Measurements from ENCODE around the gene CNTLN. TPM values are rescaled to one million over a fixed set of nuclear protein-coding genes. Genes with fewer than 3 reads are reported as not detected.
A peak's percentile ranks its signal among the peaks of the same experiment; 100 is the strongest.

Gene CNTLN
- 10.5 and 10.8 TPM in 2 replicates for total RNA-seq (2021; fragmentation: NEBNext Ultra II Directional; extraction: Animal tissue kit (Norgen Biotek cat#: 25700))
- 2.9 and 4.8 TPM in 2 replicates for polyA plus RNA-seq (2011; rRNA removed)
- polyA plus RNA-seq (2011; cell fraction: cytosol; rRNA removed): 5.7 TPM
- 4.1 TPM for polyA plus RNA-seq (2011; cell fraction: nucleus; rRNA removed)
- 5.1 to 9.3 TPM (median 6.0 TPM) in 4 replicates for polyA plus RNA-seq (2012, experiment 1 of 2)
- polyA plus RNA-seq (2012, experiment 2 of 2): 0.50 TPM
- 8.6 TPM for polyA plus RNA-seq (2013, experiment 1 of 2)
- polyA plus RNA-seq (2013, experiment 2 of 2): 8.1 TPM
- 5.8 and 6.4 TPM in 2 replicates for polyA minus RNA-seq (2011; rRNA and poly(A)+ RNA removed)
- 6.1 TPM for polyA minus RNA-seq (2011; cell fraction: cytosol; rRNA and poly(A)+ RNA removed)
- polyA minus RNA-seq (2011; cell fraction: nucleus; rRNA and poly(A)+ RNA removed): 35.3 TPM
- long read RNA-seq, experiment 1, partial matches to known transcripts: 4 of 10 reads
- long read RNA-seq, experiment 1, other reads (novel, unspliced or antisense): 5 of 10 reads
- long read RNA-seq, experiment 2, full-length matches to known transcripts: 5 of 12 reads
- long read RNA-seq, experiment 2, partial matches to known transcripts: 5 of 12 reads
- long read RNA-seq, experiment 2, other reads (novel, unspliced or antisense): 2 of 12 reads

GRCh38 chr9:17134396-17135294 lies at the start of gene CNTLN:
Gene CNTLN (plus strand): TSS chr9:17135040. CDS start chr9:17135066, 26 bp downstream.
- H4K8ac ChIP-seq (ENCODE audit: extremely low read depth, insufficient read depth, low read length): peak within 1 kb of the TSS; percentile 98
- peak within 1 kb of the TSS; percentile 97 for H4K91ac ChIP-seq (replicated peaks; ENCODE audit: insufficient read length, low read length)
- peak within 1 kb of the TSS; percentile 0; the same call in 1 of the 2 replicates for H2BK15ac ChIP-seq (ENCODE audit: low read length)
- H3K23me2 ChIP-seq (ENCODE audit: low read depth, low read length): 0 out of 2 replicates have a peak, but pooled peaks cover 2% of the 10 kb centered on the region
- no peak within 1 kb of the TSS for H3K23ac ChIP-seq (ENCODE audit: insufficient read length)
- peak within 1 kb of the TSS; percentile 87 for H2AFZ ChIP-seq (ENCODE audit: low read length)
- H3K4me3 ChIP-seq (ENCODE audit: extremely low read depth in 1 of 4, insufficient read depth in 2 of 4, low read depth in 3 of 4, low read length in 4 of 4): peak within 1 kb of the TSS; percentile 62 to 89 (median 74)
- H3K4me1 ChIP-seq (replicated peaks in 1 of 4; ENCODE audit: control insufficient read depth in 3 of 4, insufficient read depth in 4 of 4, low read length in 3 of 4): peaks cover 0 to 4% (median 3%) of the 10 kb centered on the region in 4 experiments; a peak in 5 of 7 replicates
- peak within 1 kb of the TSS; percentile 87 for H3K27ac ChIP-seq (ENCODE audit: low read depth, low read length)
- H2BK5ac ChIP-seq (ENCODE audit: low read depth, low read length): peak within 1 kb of the TSS; percentile 86
- peak; percentile 86 for FAIRE-seq
- peak within 1 kb of the TSS; percentile 70 to 89 for H3K4me2 ChIP-seq (ENCODE audit: insufficient read depth in 1 of 2, low read depth in 2 of 2, low read length in 2 of 2)
- H3K9me3 ChIP-seq (ENCODE audit: insufficient read depth in 2 of 2, low read depth in 1 of 2, low read length in 1 of 2): no peaks in the 10 kb centered on the region; a peak in 1 of 4 replicates
- ChIA-PET POLR2A (ENCODE audit: partially characterized antibody) (interaction anchor here (0.7 to 1.2 kb wide), 4 partner anchors 10 to 386 kb away, joined by 3 to 4 read pairs (median 3); no protein-coding TSS in a partner anchor), CTCF (ENCODE audit: partially characterized antibody) (interaction anchor here (0.9 to 2.5 kb wide), 2 partner anchors 9 to 18 kb away, joined by 3 to 11 read pairs; no protein-coding TSS in a partner anchor)
- H3K56ac ChIP-seq (replicated peaks; ENCODE audit: insufficient read length, low read depth, low read length): peak within 1 kb of the TSS; percentile 78
- peaks cover 0 to 14% (median 9%) of the 10 kb centered on the region in 4 experiments; a peak in 5 of 7 replicates for H3K27me3 ChIP-seq (replicated peaks in 1 of 4; ENCODE audit: control insufficient read depth in 3 of 4, extremely low read depth in 1 of 4, insufficient read depth in 3 of 4, low read length in 3 of 4)
- peak within 1 kb of the TSS; percentile 92 for H3K18ac ChIP-seq (ENCODE audit: extremely low read depth, low read length)
- peak; percentile 84 to 99 for DNase-seq (ENCODE audit: low read depth in 1 of 2, low spot score in 2 of 2)
- H3K4ac ChIP-seq (replicated peaks; ENCODE audit: insufficient read length, low read depth, low read length): no peak within 1 kb of the TSS
- 0 out of 2 replicates have a peak, but pooled peaks cover 1% of the 10 kb centered on the region for H3K79me1 ChIP-seq (ENCODE audit: low read depth, low read length)
- no peaks in the 10 kb centered on the region for H4K20me1 ChIP-seq (replicated peaks in 1 of 2; ENCODE audit: control insufficient read depth in 1 of 2, insufficient read depth in 2 of 2, low read length in 2 of 2)
- H3K79me2 ChIP-seq (ENCODE audit: control insufficient read depth in 1 of 2, insufficient read depth in 2 of 2, low read length in 2 of 2): peaks cover 0 to 30% of the 10 kb centered on the region in 2 experiments; a peak in 2 of 4 replicates
- H3K14ac ChIP-seq (ENCODE audit: insufficient read length): no peak within 1 kb of the TSS
- H3K36me3 ChIP-seq (ENCODE audit: control insufficient read depth in 2 of 4, insufficient read depth in 4 of 4, low read length in 3 of 4): no peaks in the 10 kb centered on the region
- peak within 1 kb of the TSS; percentile 80 for H4K5ac ChIP-seq (ENCODE audit: insufficient read length, low read depth, low read length)
- H2AK5ac ChIP-seq (ENCODE audit: low read depth, low read length): no peak within 1 kb of the TSS
- peak within 1 kb of the TSS; percentile 77 to 93 (median 88) for H3K9ac ChIP-seq (replicated peaks in 1 of 4; ENCODE audit: extremely low read depth in 1 of 4, low read depth in 3 of 4, low read length in 3 of 4)
- peak within 1 kb of the TSS; percentile 82 for H2BK12ac ChIP-seq (ENCODE audit: low read depth, low read length)
- H2BK20ac ChIP-seq (ENCODE audit: low read length): no peak within 1 kb of the TSS
- no peak within 1 kb of the TSS for H2BK120ac ChIP-seq (replicated peaks; ENCODE audit: low read depth, low read length)
- 8% methylated on average over 43 of the region's 61 CpGs; no CpG with 5 or more reads in 1 of the 2 experiments for WGBS, 2 experiments (ENCODE audit: extremely low coverage in 1 of 2, insufficient coverage in 1 of 2, insufficient read length in 1 of 2, insufficient replicate concordance in 2 of 2, low coverage in 1 of 2, low lambda C conversion rate in 2 of 2, missing lambda C conversion rate in 1 of 2)
- TF ChIP-seq PHF8 (conservative IDR thresholded peaks at IDR 0.05; ENCODE audit: low read depth, low read length): peak; percentile 89
- TF ChIP-seq SIX5 (IDR thresholded peaks at IDR 0.05; ENCODE audit: low read depth, low read length): no peak
- TF ChIP-seq SIN3A (conservative IDR thresholded peaks at IDR 0.05 in 1 of 2, IDR thresholded peaks at IDR 0.05 in 1 of 2; ENCODE audit: low read depth in 1 of 2, low read length in 2 of 2): peak in 1 of 2 experiments; percentile 21; a peak in 2 of 4 replicates
- TF ChIP-seq BCL11A (IDR thresholded peaks at IDR 0.05; ENCODE audit: low read depth in 2 of 2, low read length in 2 of 2): no peak
- peak; percentile 93 to 98 for TF ChIP-seq POLR2A (IDR thresholded peaks at IDR 0.05; ENCODE audit: control extremely low read depth in 1 of 2, low read depth in 2 of 2, low read length in 2 of 2)
- TF ChIP-seq MAX (IDR thresholded peaks at IDR 0.05): peak; percentile 99
- peak; percentile 77 for TF ChIP-seq POLR2AphosphoS5 (IDR thresholded peaks at IDR 0.05; ENCODE audit: low read depth, low read length)
